Measurements from ENCODE around the gene LYZL2.

The LYZL2 gene

GRCh38 chr10:30589441-30589840, 40.1 kb downstream of the LYZL2 start:
- peak; percentile 58 to 67 (median 62) for DNase-seq

GRCh38 chr10:30587522-30588031, 42.0 kb downstream of the LYZL2 start:
- DNase-seq = peak; percentile 95 to 98 (median 96)

- no peak for DNase-seq
Observed at GRCh38 chr10:30586828-30587227, 42.7 kb downstream of the LYZL2 start.

GRCh38 chr10:30583778-30584415, 45.7 kb downstream of the LYZL2 start:
- DNase-seq = peak; percentile 92 to 98 (median 96)

- peak; percentile 70 to 78 (median 72) for DNase-seq
Observed at GRCh38 chr10:30581779-30582380, 47.7 kb downstream of the LYZL2 start.

- peak; percentile 70 to 90 (median 78) for DNase-seq
Observed at GRCh38 chr10:30580676-30581075, 48.9 kb downstream of the LYZL2 start.

- DNase-seq = no peak
Observed at GRCh38 chr10:30580241-30580640, 49.3 kb downstream of the LYZL2 start.

- no peak for DNase-seq
Observed at GRCh38 chr10:30579574-30579973, 50.0 kb downstream of the LYZL2 start.

GRCh38 chr10:30577048-30577447, 52.5 kb downstream of the LYZL2 start:
- no peak for DNase-seq

- no peak for DNase-seq
Observed at GRCh38 chr10:30576641-30577040, 52.9 kb downstream of the LYZL2 start.

- DNase-seq = peak in 1 of 3 donors; percentile 37
Observed at GRCh38 chr10:30574432-30574796, 55.1 kb downstream of the LYZL2 start.

GRCh38 chr10:30573721-30574431, 55.7 kb downstream of the LYZL2 start:
- DNase-seq = peak; percentile 58 to 82 (median 73)

- no peak for DNase-seq
Observed at GRCh38 chr10:30565449-30565848, 64.1 kb downstream of the LYZL2 start.

- DNase-seq = no peak
Observed at GRCh38 chr10:30562787-30563186, 66.8 kb downstream of the LYZL2 start.

All from suppressor macrophage treated with lipopolysaccharide for 1 hour (primary cell).